ENCODE results near the gene GNB5. TPM values are rescaled to one million over a fixed set of nuclear protein-coding genes. Genes with fewer than 3 reads are reported as not detected.

The GNB5 gene
- total RNA-seq, 1 experiment from 2014 or later, result 29.8 TPM

GRCh38 chr15:52204657-52205056, 13.5 kb upstream of the GNB5 start:
- Mint-ChIP-seq H3K36me3 (ENCODE audit: insufficient read depth in 1 of 3, low read depth in 3 of 3) (peaks cover 4 to 41% (median 34%) of the 10 kb centered on the region in 3 experiments), H3K9me3 (no peaks in the 10 kb centered on the region), H3K27ac (peak overlapping the region in 2 of 3 experiments; percentile 5 to 76; a peak in 2 of 7 replicates), H3K27me3 (ENCODE audit: low read depth) (no peaks in the 10 kb centered on the region), H3K4me1 (peaks cover 11% of the 10 kb centered on the region in 2 experiments), H3K4me3 (no peak overlapping the region)
- Histone ChIP-seq H3K4me2 (ENCODE audit: insufficient read depth, insufficient read length, low read length) (no peak overlapping the region), H2BK12ac (ENCODE audit: insufficient read length, low read depth, low read length) (no peak overlapping the region), H2BK20ac (ENCODE audit: low read depth, low read length, poor library complexity, severe bottlenecking) (no peak overlapping the region), H3K18ac (ENCODE audit: insufficient read length, low read depth, low read length) (no peak overlapping the region), H2BK120ac (ENCODE audit: low read depth, low read length, poor library complexity, severe bottlenecking) (no peak overlapping the region), H3K79me2 (ENCODE audit: insufficient read depth, low read length) (no peaks in the 10 kb centered on the region), H3K23ac (ENCODE audit: insufficient read length, low read depth, low read length) (no peak overlapping the region), H4K5ac (ENCODE audit: insufficient read length, low read depth, low read length) (no peak overlapping the region), H3K56ac (ENCODE audit: insufficient read length, low read depth, low read length) (no peak overlapping the region), H3K27me3 (ENCODE audit: insufficient read depth, low read length) (no peaks in the 10 kb centered on the region), H2AK5ac (ENCODE audit: insufficient read length, low read length) (no peak overlapping the region), H3K14ac (ENCODE audit: insufficient read depth, low read length) (no peak overlapping the region), H3K23me2 (ENCODE audit: insufficient read length, low read depth, low read length, poor library complexity, severe bottlenecking) (no peaks in the 10 kb centered on the region), H3K9me3 (ENCODE audit: control insufficient read depth, low read depth, low read length) (no peaks in the 10 kb centered on the region), H2BK5ac (ENCODE audit: insufficient read length, low read length) (no peak overlapping the region), H4K20me1 (ENCODE audit: control insufficient read depth, insufficient read depth, insufficient read length) (no peaks in the 10 kb centered on the region), H4K91ac (ENCODE audit: insufficient read length, low read depth, low read length) (no peak overlapping the region), H3K27ac (ENCODE audit: insufficient read length, low read depth, low read length) (no peak overlapping the region), H4K8ac (replicated peaks; ENCODE audit: insufficient read length, low read depth, low read length) (no peak overlapping the region), H2BK15ac (ENCODE audit: low read depth, low read length) (no peak overlapping the region), H3T11ph (ENCODE audit: low read length) (no peak overlapping the region), H3K4me1 (ENCODE audit: insufficient read depth, low read length) (no peaks in the 10 kb centered on the region), H2AFZ (ENCODE audit: low read length) (no peak overlapping the region), H3K9ac (ENCODE audit: extremely low read depth, insufficient read length, low read length) (no peak overlapping the region), H3K79me1 (ENCODE audit: insufficient read depth, low read depth, low read length, poor library complexity, severe bottlenecking) (no peaks in the 10 kb centered on the region), H3K4ac (ENCODE audit: low read depth, low read length) (no peak overlapping the region)
- no peak for TF ChIP-seq CTCF (conservative IDR thresholded peaks at IDR 0.05)
- DNase-seq, result no peak
- no CpG with 5 or more reads among the region's 20 CpGs for WGBS (ENCODE audit: extremely low coverage, insufficient read length, low lambda C conversion rate)

Data from H9 (cell line).